Mesenchymal stem cell (in vitro differentiated cells and primary cell): Measurements from ENCODE around the gene CFC1.
"Not testable (repeated sequence)": the region's sequence is repeated elsewhere in the genome, so short reads cannot be mapped to it uniquely, and the experiment has no call there.

Experiments used
- DNase-seq: peaks from one replicate; pipeline ENCODE4 v3.0.0-alpha.2; 2013
- H2AFZ ChIP-seq: one replicate; pipeline ENCODE4 v1.6.1; 2013; ENCODE audit warnings: low read depth, mild to moderate bottlenecking, control low read depth, inconsistent platforms, low read length, moderate library complexity
- H2AK5ac ChIP-seq: 2 replicates; pipeline ENCODE4 v1.6.1; 2013; ENCODE audit warnings: low read length, moderate library complexity, mild to moderate bottlenecking, inconsistent platforms; ENCODE audit not compliant: severe bottlenecking
- H2BK120ac ChIP-seq: one replicate; pipeline ENCODE4 v1.6.1; 2013; ENCODE audit warnings: low read depth, mild to moderate bottlenecking, inconsistent platforms, low read length, moderate library complexity
- H2BK12ac ChIP-seq, 2 experiments: one replicate each; pipeline ENCODE4 v1.6.1; 2013; ENCODE audit warnings: inconsistent platforms in 2 of 2, low read length in 2 of 2, mild to moderate bottlenecking in 2 of 2, moderate library complexity in 2 of 2, control low read depth in 1 of 2
- H2BK15ac ChIP-seq: one replicate; pipeline ENCODE4 v1.6.1; 2013; ENCODE audit warnings: mild to moderate bottlenecking, low read depth, inconsistent platforms; ENCODE audit not compliant: poor library complexity, severe bottlenecking
- H2BK5ac ChIP-seq: 2 replicates; pipeline ENCODE4 v1.6.1; 2013; ENCODE audit warnings: low read depth, mild to moderate bottlenecking, low read length, control low read depth, inconsistent platforms; ENCODE audit not compliant: poor library complexity, severe bottlenecking
- H3K14ac ChIP-seq, 2 experiments: one replicate each; pipeline ENCODE4 v1.6.1; 2013; ENCODE audit warnings: inconsistent platforms in 2 of 2, low read length in 2 of 2, control low read depth in 1 of 2, mild to moderate bottlenecking in 1 of 2, moderate library complexity in 1 of 2
- H3K18ac ChIP-seq, 2 experiments: one replicate each; pipeline ENCODE4 v1.6.1; 2013; ENCODE audit warnings: inconsistent platforms in 2 of 2, low read length in 2 of 2, control low read depth in 1 of 2, low read depth in 1 of 2, mild to moderate bottlenecking in 1 of 2
- H3K23ac ChIP-seq, 2 experiments: one replicate each; pipeline ENCODE4 v1.6.1; 2013; ENCODE audit warnings: inconsistent platforms in 2 of 2, low read length in 2 of 2, mild to moderate bottlenecking in 2 of 2, moderate library complexity in 2 of 2, control low read depth in 1 of 2
- H3K27ac ChIP-seq: 2 replicates; pipeline ENCODE4 v1.5.1; 2013; ENCODE audit warnings: mild to moderate bottlenecking, moderate library complexity, low read length, control low read depth, inconsistent platforms; ENCODE audit not compliant: poor library complexity, severe bottlenecking
- H3K27me3 ChIP-seq, 2 experiments: 2 replicates each; pipeline versions ENCODE4 v1.6.1 to v1.7.0; 2013; ENCODE audit warnings: low read length in 2 of 2, mild to moderate bottlenecking in 2 of 2, moderate library complexity in 2 of 2, control low read depth in 1 of 2, inconsistent platforms in 1 of 2; ENCODE audit not compliant: control insufficient read depth in 1 of 2, insufficient read depth in 1 of 2
- H3K36me3 ChIP-seq, 2 experiments: 2 replicates each; pipeline versions ENCODE4 v1.6.1 to v1.7.0; 2013; ENCODE audit warnings: low read length in 2 of 2, control low read depth in 1 of 2, inconsistent platforms in 1 of 2, low read depth in 1 of 2, mild to moderate bottlenecking in 1 of 2; ENCODE audit not compliant: insufficient read depth in 2 of 2, control insufficient read depth in 1 of 2
- H3K4ac ChIP-seq, 2 experiments: one replicate each; pipeline ENCODE4 v1.6.1; 2013; ENCODE audit warnings: inconsistent platforms in 2 of 2, low read length in 2 of 2, mild to moderate bottlenecking in 2 of 2, moderate library complexity in 2 of 2, control low read depth in 1 of 2, low read depth in 1 of 2
- H3K4me1 ChIP-seq: 2 replicates; pipeline ENCODE4 v1.6.1; 2013; ENCODE audit warnings: low read depth, low read length, control low read depth; ENCODE audit not compliant: control insufficient read depth, insufficient read depth
- H3K4me2 ChIP-seq: 2 replicates; pipeline ENCODE4 v1.6.1; 2013; ENCODE audit warnings: low read length, mild to moderate bottlenecking, inconsistent platforms; ENCODE audit not compliant: poor library complexity, severe bottlenecking
- H3K4me3 ChIP-seq, 2 experiments: 2 replicates each; pipeline versions ENCODE4 v1.5.1 to v1.7.0; 2013; ENCODE audit warnings: low read length in 2 of 2, mild to moderate bottlenecking in 2 of 2, control low read depth in 1 of 2, low read depth in 1 of 2; ENCODE audit not compliant: insufficient read depth in 1 of 2
- H3K79me1 ChIP-seq: replicated peaks from 2 replicates; pipeline ENCODE4 v1.6.1; 2013; ENCODE audit warnings: mild to moderate bottlenecking, control low read depth, low read length, inconsistent platforms; ENCODE audit not compliant: poor library complexity, severe bottlenecking
- H3K9ac ChIP-seq: 2 replicates; pipeline ENCODE4 v1.7.0; 2013; ENCODE audit warnings: mild to moderate bottlenecking, low read length, moderate library complexity
- H3K9me3 ChIP-seq: 2 replicates; pipeline ENCODE4 v1.7.0; 2013; ENCODE audit warnings: mild to moderate bottlenecking, low read length; ENCODE audit not compliant: control insufficient read depth
- H4K8ac ChIP-seq: one replicate; pipeline ENCODE4 v1.6.1; 2013; ENCODE audit warnings: inconsistent platforms, mild to moderate bottlenecking, low read length, moderate library complexity
- H4K91ac ChIP-seq: one replicate; pipeline ENCODE4 v1.6.1; 2013; ENCODE audit warnings: mild to moderate bottlenecking, low read length, inconsistent platforms
- WGBS: methylation state at CpG from one replicate; pipeline ENCODE4 v1.1.7; 2013; ENCODE audit warnings: mixed read lengths; 5-methylcytosine and 5-hydroxymethylcytosine counted together

Gene CFC1

GRCh38 chr2:130576209-130576784 is 23.1 kb downstream of the CFC1 start:
- not testable (repeated sequence) for H3K9ac ChIP-seq, H2BK15ac ChIP-seq, H3K79me1 ChIP-seq, H2AFZ ChIP-seq, H3K27ac ChIP-seq, H2BK12ac ChIP-seq, H3K9me3 ChIP-seq, H3K4me3 ChIP-seq, H4K91ac ChIP-seq, H3K18ac ChIP-seq, H3K14ac ChIP-seq, H3K23ac ChIP-seq, H3K4ac ChIP-seq, H2BK5ac ChIP-seq, H3K4me2 ChIP-seq, H2AK5ac ChIP-seq, H4K8ac ChIP-seq, H3K4me1 ChIP-seq, H2BK120ac ChIP-seq, DNase-seq, H3K36me3 ChIP-seq, H3K27me3 ChIP-seq
- no CpG with 5 or more reads among the region's 8 CpGs for WGBS

- H3K23ac ChIP-seq, H3K14ac ChIP-seq, H4K91ac ChIP-seq, DNase-seq, H2BK120ac ChIP-seq, H2BK12ac ChIP-seq, H3K4ac ChIP-seq, H3K27ac ChIP-seq, H3K9me3 ChIP-seq, H3K18ac ChIP-seq, H2AFZ ChIP-seq, H3K4me3 ChIP-seq, H2BK15ac ChIP-seq, H2AK5ac ChIP-seq, H2BK5ac ChIP-seq, H3K27me3 ChIP-seq, H3K79me1 ChIP-seq, H3K9ac ChIP-seq, H3K4me2 ChIP-seq, H4K8ac ChIP-seq, H3K4me1 ChIP-seq, H3K36me3 ChIP-seq: not testable (repeated sequence)
- no CpG with 5 or more reads among the region's 13 CpGs for WGBS
Measured at GRCh38 chr2:130574230-130574629, 25.1 kb downstream of the CFC1 start.

GRCh38 chr2:130571929-130572328 is 27.4 kb downstream of the CFC1 start:
- H2BK12ac ChIP-seq, H4K8ac ChIP-seq, H3K36me3 ChIP-seq, H3K23ac ChIP-seq, H3K18ac ChIP-seq, DNase-seq, H3K4me1 ChIP-seq, H3K9ac ChIP-seq, H3K4ac ChIP-seq, H2BK5ac ChIP-seq, H3K79me1 ChIP-seq, H2AK5ac ChIP-seq, H3K4me3 ChIP-seq, H3K9me3 ChIP-seq, H2BK120ac ChIP-seq, H2AFZ ChIP-seq, H3K4me2 ChIP-seq, H2BK15ac ChIP-seq, H3K14ac ChIP-seq, H3K27ac ChIP-seq, H3K27me3 ChIP-seq, H4K91ac ChIP-seq: not testable (repeated sequence)
- no CpG with 5 or more reads among the region's 3 CpGs for WGBS

GRCh38 chr2:130566165-130566564 is 33.2 kb downstream of the CFC1 start:
- H3K9me3 ChIP-seq, DNase-seq, H3K4me3 ChIP-seq, H3K27ac ChIP-seq, H3K9ac ChIP-seq, H3K18ac ChIP-seq, H3K4me2 ChIP-seq, H3K36me3 ChIP-seq, H2BK15ac ChIP-seq, H3K4ac ChIP-seq, H3K14ac ChIP-seq, H4K8ac ChIP-seq, H2AK5ac ChIP-seq, H3K23ac ChIP-seq, H3K79me1 ChIP-seq, H3K4me1 ChIP-seq, H2BK12ac ChIP-seq, H2BK5ac ChIP-seq, H3K27me3 ChIP-seq, H2AFZ ChIP-seq, H2BK120ac ChIP-seq, H4K91ac ChIP-seq: not testable (repeated sequence)
- WGBS, result no CpG with 5 or more reads among the region's 4 CpGs
